Activated CD8-positive, alpha-beta T cell treated with anti-CD3 and anti-CD28 coated beads for 36 hours (primary cell): ENCODE measurements around the gene FGD6. TPM values are rescaled to one million over a fixed set of nuclear protein-coding genes. Genes with fewer than 3 reads are reported as not detected.
"Not testable (repeated sequence)": the region's sequence is repeated elsewhere in the genome, so short reads cannot be mapped to it uniquely, and the experiment has no call there.

ENCODE experiments used
- ATAC-seq: fragments of 200-7000 bp; cut with Tn5 transposase; one replicate; pipeline ENCODE4 v1.10.0; 2021; ENCODE audit warnings: mild to moderate bottlenecking, moderate library complexity
- CTCF ChIA-PET: fragments of 350-600 bp; sonication (Branson Sonifier 250); formaldehyde crosslinking; loops from one replicate; lab custom pipeline; 2021; ENCODE audit warnings: antibody characterized with exemption; lab: Charles Lee
- POLR2A ChIA-PET: fragments of 350-600 bp; sonication (Branson Sonifier 250); formaldehyde crosslinking; loops from one replicate; lab custom pipeline; 2021; ENCODE audit warnings: antibody characterized with exemption; lab: Charles Lee
- DNase-seq: peaks from one replicate; pipeline ENCODE4 v3.0.0-alpha.2; 2020
- H3K27ac Mint-ChIP-seq: one replicate; pipeline ENCODE4 v1.8.0; 2021; ENCODE audit warnings: mild to moderate bottlenecking, mixed read lengths
- H3K27me3 Mint-ChIP-seq: one replicate; pipeline ENCODE4 v1.8.0; 2021; ENCODE audit warnings: mixed read lengths
- H3K36me3 Mint-ChIP-seq: one replicate; pipeline ENCODE4 v1.8.0; 2021; ENCODE audit warnings: low read depth, mixed read lengths
- H3K4me1 Mint-ChIP-seq: one replicate; pipeline ENCODE4 v1.8.0; 2021; ENCODE audit warnings: low read depth, mixed read lengths
- H3K4me3 Mint-ChIP-seq: one replicate; pipeline ENCODE4 v1.8.0; 2021; ENCODE audit warnings: mild to moderate bottlenecking, moderate library complexity, mixed read lengths
- H3K9me3 Mint-ChIP-seq: one replicate; pipeline ENCODE4 v1.8.0; 2021; ENCODE audit warnings: mixed read lengths
- intact Hi-C: fragments of 100-400 bp; cut with micrococcal nuclease; formaldehyde crosslinking; loops from one replicate; pipeline ENCODE4 v1.10.0; 2022
- total RNA-seq, 2 experiments: library from RNA; stranded (reverse); gene quantifications; one replicate each; pipeline ENCODE4 v1.2.3, GENCODE V29; 2021
- TF ChIP-seq, protein P1 (sequence below): fragments of 200-600 bp; IDR thresholded peaks from one replicate; pipeline ENCODE4 v1.8.0; 2022; ENCODE audit warnings: antibody characterized with exemption, mild to moderate bottlenecking

The FGD6 gene
- total RNA-seq, 2 experiments from 2014 or later, result 0.41 to 0.54 TPM

DNA sequence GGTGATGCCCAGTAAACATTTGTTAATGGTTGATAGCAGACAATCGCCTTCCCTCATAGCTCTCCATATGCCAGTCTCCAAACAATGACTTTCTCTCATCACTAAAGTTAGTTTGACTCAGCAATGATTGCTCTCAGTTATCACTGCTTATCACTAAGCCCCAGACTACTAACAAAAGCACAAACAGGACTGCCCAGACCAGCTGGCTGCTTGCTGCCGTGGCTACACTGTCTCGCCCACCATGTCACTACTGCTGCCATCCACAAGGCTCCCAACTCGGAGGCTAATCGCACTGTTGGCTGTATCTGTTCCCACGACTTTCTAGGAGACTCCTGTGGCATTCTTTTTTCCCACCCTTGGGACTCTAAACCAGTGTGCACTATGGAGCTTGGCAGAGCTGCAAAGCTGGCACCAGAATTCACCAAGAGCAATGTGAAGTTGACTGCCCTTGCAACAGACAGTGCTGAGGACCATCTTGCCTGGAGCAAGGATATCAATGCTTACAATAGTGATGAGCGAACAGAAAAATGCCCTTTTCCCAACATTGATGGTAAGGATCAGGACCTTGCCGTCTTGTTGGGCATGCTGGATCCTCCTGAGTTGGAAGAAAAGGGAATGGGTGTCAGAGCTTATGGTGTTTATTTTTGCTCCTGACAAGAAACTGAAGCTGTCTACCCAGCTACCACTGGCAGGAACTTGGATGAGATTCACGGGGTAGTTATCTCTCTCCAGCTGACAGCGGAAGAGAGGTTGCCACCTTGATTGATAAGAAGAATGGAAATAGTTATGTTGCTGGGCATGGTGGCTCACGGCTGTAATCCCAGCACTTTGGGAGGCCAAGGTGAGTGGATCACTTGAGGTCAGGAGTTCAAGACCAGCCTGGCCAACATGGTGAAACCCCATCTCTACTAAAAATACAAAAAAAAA is 116.7 kb downstream of the FGD6 start:
- POLR2A ChIA-PET, result no interaction called here
- Mint-ChIP-seq H3K36me3 (no peaks in the 10 kb centered on the region), H3K9me3 (no peaks in the 10 kb centered on the region), H3K27me3 (no peaks in the 10 kb centered on the region), H3K4me1 (peaks cover 6% of the 10 kb centered on the region), H3K27ac (no peak overlapping the region), H3K4me3 (no peak overlapping the region)
- DNase-seq, result no peak
- CTCF ChIA-PET, result interaction anchor here (1.6 to 1.8 kb wide), 2 partner anchors 19 to 28 kb away, joined by 3 to 6 read pairs; no protein-coding TSS in a partner anchor
- intact Hi-C loops, result no loop called here
- no peak for ATAC-seq
- TF ChIP-seq, protein P1, sequence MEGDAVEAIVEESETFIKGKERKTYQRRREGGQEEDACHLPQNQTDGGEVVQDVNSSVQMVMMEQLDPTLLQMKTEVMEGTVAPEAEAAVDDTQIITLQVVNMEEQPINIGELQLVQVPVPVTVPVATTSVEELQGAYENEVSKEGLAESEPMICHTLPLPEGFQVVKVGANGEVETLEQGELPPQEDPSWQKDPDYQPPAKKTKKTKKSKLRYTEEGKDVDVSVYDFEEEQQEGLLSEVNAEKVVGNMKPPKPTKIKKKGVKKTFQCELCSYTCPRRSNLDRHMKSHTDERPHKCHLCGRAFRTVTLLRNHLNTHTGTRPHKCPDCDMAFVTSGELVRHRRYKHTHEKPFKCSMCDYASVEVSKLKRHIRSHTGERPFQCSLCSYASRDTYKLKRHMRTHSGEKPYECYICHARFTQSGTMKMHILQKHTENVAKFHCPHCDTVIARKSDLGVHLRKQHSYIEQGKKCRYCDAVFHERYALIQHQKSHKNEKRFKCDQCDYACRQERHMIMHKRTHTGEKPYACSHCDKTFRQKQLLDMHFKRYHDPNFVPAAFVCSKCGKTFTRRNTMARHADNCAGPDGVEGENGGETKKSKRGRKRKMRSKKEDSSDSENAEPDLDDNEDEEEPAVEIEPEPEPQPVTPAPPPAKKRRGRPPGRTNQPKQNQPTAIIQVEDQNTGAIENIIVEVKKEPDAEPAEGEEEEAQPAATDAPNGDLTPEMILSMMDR, result no peak

GRCh38 chr12:95099270-95099790 is 117.9 kb downstream of the FGD6 start:
- DNase-seq (no peak), ATAC-seq (no peak)
- Mint-ChIP-seq H3K4me1 (peaks cover 6% of the 10 kb centered on the region), H3K36me3 (no peaks in the 10 kb centered on the region), H3K27me3 (no peaks in the 10 kb centered on the region), H3K9me3 (no peaks in the 10 kb centered on the region), H3K4me3 (no peak overlapping the region), H3K27ac (no peak overlapping the region)
- intact Hi-C loops, result no loop called here
- ChIA-PET POLR2A (no interaction called here), CTCF (interaction anchor here (1.8 kb wide), 1 partner anchor 27 kb away, joined by 6 read pairs; no protein-coding TSS in a partner anchor)
- TF ChIP-seq, protein P1, result no peak

DNA sequence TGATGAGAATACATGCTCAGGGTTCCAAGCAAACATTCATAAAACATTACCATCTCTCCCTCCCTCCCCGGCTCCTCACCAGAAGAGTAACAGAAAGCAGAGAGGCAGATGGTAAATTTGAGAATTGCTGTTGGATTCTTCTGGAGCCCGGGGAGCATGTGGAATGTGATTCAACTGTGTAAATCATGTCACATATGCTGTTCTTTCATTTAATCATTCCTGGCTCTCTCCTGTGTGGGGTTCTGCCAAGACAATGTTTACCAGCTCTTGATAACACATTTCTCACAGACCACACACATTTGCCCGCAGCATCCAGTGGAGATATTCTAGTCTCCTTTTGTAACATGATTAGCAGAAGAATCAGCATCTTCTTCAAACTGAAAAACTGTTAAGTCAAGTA is 120.4 kb downstream of the FGD6 start:
- CTCF ChIA-PET, result no interaction called here
- no peaks in the 10 kb centered on the region for H3K36me3 Mint-ChIP-seq
- H3K4me1 Mint-ChIP-seq, result no peaks in the 10 kb centered on the region
- no peak overlapping the region for H3K4me3 Mint-ChIP-seq
- intact Hi-C loops, result no loop called here
- H3K9me3 Mint-ChIP-seq, result no peaks in the 10 kb centered on the region
- TF ChIP-seq, protein P1, result no peak
- ATAC-seq (no peak), DNase-seq (no peak)
- POLR2A ChIA-PET, result no interaction called here
- H3K27me3 Mint-ChIP-seq, result no peaks in the 10 kb centered on the region
- H3K27ac Mint-ChIP-seq, result no peak overlapping the region

DNA sequence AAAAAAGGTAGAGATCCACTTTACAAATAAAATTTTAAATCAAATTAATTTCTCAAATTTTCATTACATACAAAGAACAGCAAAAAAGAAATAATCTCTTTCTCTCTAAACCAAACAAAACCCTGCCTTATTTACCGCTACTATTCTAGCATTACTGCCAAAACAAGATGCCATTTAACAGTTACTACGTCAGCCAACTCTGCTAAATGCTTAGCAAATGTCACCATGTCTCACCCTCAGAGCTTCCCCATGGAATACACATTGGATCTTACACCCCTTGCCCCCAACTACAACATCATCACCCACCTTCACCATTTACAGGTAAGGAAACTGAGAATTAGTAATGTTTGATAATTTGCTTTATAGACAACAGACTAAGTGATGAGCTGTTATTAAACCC is 120.9 kb downstream of the FGD6 start:
- CTCF ChIA-PET, result no interaction called here
- Mint-ChIP-seq H3K27ac (no peak overlapping the region), H3K9me3 (no peaks in the 10 kb centered on the region), H3K36me3 (no peaks in the 10 kb centered on the region), H3K4me1 (no peaks in the 10 kb centered on the region), H3K27me3 (no peaks in the 10 kb centered on the region), H3K4me3 (no peak overlapping the region)
- intact Hi-C loops, result no loop called here
- POLR2A ChIA-PET, result no interaction called here
- no peak for DNase-seq
- TF ChIP-seq, protein P1, result no peak
- ATAC-seq, result no peak

- POLR2A ChIA-PET, H3K4me3 Mint-ChIP-seq, DNase-seq, H3K36me3 Mint-ChIP-seq, ATAC-seq, H3K27me3 Mint-ChIP-seq, H3K4me1 Mint-ChIP-seq, H3K9me3 Mint-ChIP-seq, CTCF ChIA-PET, H3K27ac Mint-ChIP-seq, intact Hi-C loops: not testable (repeated sequence)
Measured at GRCh38 chr12:95095866-95096265, 121.4 kb downstream of the FGD6 start.
